HT1080 (cell line): Measurements from ENCODE around the gene MT1G. TPM values are rescaled to one million over a fixed set of nuclear protein-coding genes. Genes with fewer than 3 reads are reported as not detected.
"Not testable (repeated sequence)": the region's sequence is repeated elsewhere in the genome, so short reads cannot be mapped to it uniquely, and the experiment has no call there.

Experiments used
- DNase-seq: peaks from one replicate; pipeline ENCODE4 v3.0.0-alpha.2; 2015; ENCODE audit warnings: low read depth
- polyA plus RNA-seq, 2 experiments: library from polyadenylated mRNA; depleted of rRNA; stranded (reverse); fragments of >200 nt; gene quantifications; 2 replicates each; pipeline ENCODE4 v1.2.3, GENCODE V29; 2015
- total RNA-seq: library from RNA; depleted of rRNA; stranded (reverse); fragments of >200 nt; shearing (Covaris generic); gene quantifications from 2 replicates; pipeline ENCODE4 v1.2.3, GENCODE V29; 2014; rRNA removed

The MT1G gene
- total RNA-seq, result 0.33 and 1.4 TPM in 2 replicates
- not detected in 2 replicates for polyA plus RNA-seq (2015; cell fraction: cytosol; rRNA removed)
- not detected in 2 replicates for polyA plus RNA-seq (2015; cell fraction: nucleus; rRNA removed)

- no peak for DNase-seq
Observed at GRCh38 chr16:56667581-56668571, at the start of gene MT1G. TSS of gene MT1G (minus strand) at chr16:56668065. CDS start at chr16:56667993, 72 bp downstream.

- not testable (repeated sequence) for DNase-seq
Observed at GRCh38 chr16:56717532-56717931, 49.7 kb upstream of the MT1G start.

GRCh38 chr16:56716761-56717160, 48.9 kb upstream of the MT1G start:
- no peak for DNase-seq

GRCh38 chr16:56715126-56715525, 47.3 kb upstream of the MT1G start:
- DNase-seq, result no peak

GRCh38 chr16:56713794-56714193, 45.9 kb upstream of the MT1G start:
- DNase-seq, result no peak

- DNase-seq, result no peak
Observed at GRCh38 chr16:56711862-56712261, 44.0 kb upstream of the MT1G start.

GRCh38 chr16:56710181-56710737, 42.4 kb upstream of the MT1G start:
- no peak for DNase-seq

GRCh38 chr16:56709443-56710040, 41.7 kb upstream of the MT1G start:
- no peak for DNase-seq

- DNase-seq, result no peak
Observed at GRCh38 chr16:56708525-56709442, 40.9 kb upstream of the MT1G start.

- no peak for DNase-seq
Observed at GRCh38 chr16:56702836-56703235, 35.0 kb upstream of the MT1G start.

- no peak for DNase-seq
Observed at GRCh38 chr16:56701534-56701933, 33.7 kb upstream of the MT1G start.

- DNase-seq, result no peak
Observed at GRCh38 chr16:56700631-56701030, 32.8 kb upstream of the MT1G start.

- DNase-seq, result no peak
Observed at GRCh38 chr16:56700195-56700594, 32.3 kb upstream of the MT1G start.

- DNase-seq, result no peak
Observed at GRCh38 chr16:56697456-56698155, 29.7 kb upstream of the MT1G start.

GRCh38 chr16:56695246-56695645, 27.4 kb upstream of the MT1G start:
- no peak for DNase-seq

GRCh38 chr16:56691885-56692284, 24.0 kb upstream of the MT1G start:
- DNase-seq, result peak; percentile 81

- no peak for DNase-seq
Observed at GRCh38 chr16:56690420-56691122, 22.7 kb upstream of the MT1G start.

GRCh38 chr16:56689171-56689570, 21.3 kb upstream of the MT1G start:
- DNase-seq, result no peak

- no peak for DNase-seq
Observed at GRCh38 chr16:56688762-56689161, 20.9 kb upstream of the MT1G start.

GRCh38 chr16:56686758-56687157, 18.9 kb upstream of the MT1G start:
- no peak for DNase-seq
